SK-MEL-5 (cell line): ENCODE measurements around the gene LMAN2L. TPM values are rescaled to one million over a fixed set of nuclear protein-coding genes. Genes with fewer than 3 reads are reported as not detected.
"Not testable (repeated sequence)": the region's sequence is repeated elsewhere in the genome, so short reads cannot be mapped to it uniquely, and the experiment has no call there.

Source experiments
- DNase-seq: peaks from one replicate; pipeline ENCODE4 v3.0.0-alpha.2; 2016; ENCODE audit warnings: low read depth, low spot score
- in situ Hi-C: cut with HindIII; loops from 2 replicates; pipeline ENCODE4 v1.10.0; 2016; ENCODE audit warnings: low sequenced_read_pairs, high pct_unique_total_duplicates, low pct_unique_long_range_greater_than_20kb
- total RNA-seq: library from RNA; depleted of rRNA; stranded (reverse); fragments of >200 nt; shearing (Covaris generic); gene quantifications from 2 replicates; pipeline ENCODE4 v1.2.3, GENCODE V29; 2014; rRNA removed

LMAN2L gene
- total RNA-seq, 1 experiment from 2014 or later = 21.9 TPM

DNA sequence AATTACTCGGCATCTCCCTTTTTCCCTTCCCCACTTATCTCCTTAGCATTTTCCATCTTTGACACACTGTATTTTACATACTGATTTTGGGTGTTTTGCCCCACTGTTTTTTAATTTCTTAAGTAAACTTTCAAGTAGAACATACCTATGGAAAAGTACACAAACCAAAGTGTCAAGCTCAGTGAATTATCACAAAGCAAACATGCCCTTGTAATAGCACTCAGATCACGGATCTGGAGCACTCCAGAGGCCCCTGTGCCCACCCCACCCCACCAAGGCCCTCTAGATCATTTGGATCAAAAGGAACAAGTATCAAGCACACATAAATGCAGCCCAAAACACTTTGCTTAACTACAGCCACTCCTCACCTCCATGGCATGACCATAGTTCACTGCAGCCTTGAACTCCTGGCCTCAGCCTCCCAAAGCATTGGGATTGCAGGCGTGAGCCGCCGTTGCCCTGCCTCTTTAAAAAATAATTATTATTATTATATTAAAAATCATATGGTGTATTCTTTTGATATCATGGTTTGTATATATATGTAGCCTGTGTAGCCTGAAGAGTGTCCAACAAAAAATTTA is 59.2 kb downstream of the LMAN2L start:
- in situ Hi-C loops = no loop called here
- no peak for DNase-seq

DNA sequence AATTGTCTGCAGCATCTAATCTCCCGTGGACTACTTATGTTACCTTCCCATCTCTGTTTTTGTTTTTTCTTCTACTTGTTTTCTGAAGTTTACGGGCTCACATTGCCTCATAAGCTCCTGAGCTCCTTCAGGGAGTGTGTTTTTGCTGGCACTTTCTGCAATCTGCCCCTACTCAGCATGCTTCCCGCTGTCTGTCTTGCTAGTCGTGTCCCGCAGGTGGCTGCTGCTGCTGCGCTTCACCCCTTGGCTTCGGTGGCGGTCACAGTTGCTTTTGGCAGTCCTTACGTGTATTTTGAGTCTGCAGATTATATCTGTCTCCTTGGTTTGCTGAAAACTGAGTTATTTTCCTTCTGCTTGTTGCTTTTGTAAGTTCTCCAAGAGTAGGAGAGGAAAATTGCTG is 60.0 kb downstream of the LMAN2L start:
- in situ Hi-C loops = no loop called here
- no peak for DNase-seq

DNA sequence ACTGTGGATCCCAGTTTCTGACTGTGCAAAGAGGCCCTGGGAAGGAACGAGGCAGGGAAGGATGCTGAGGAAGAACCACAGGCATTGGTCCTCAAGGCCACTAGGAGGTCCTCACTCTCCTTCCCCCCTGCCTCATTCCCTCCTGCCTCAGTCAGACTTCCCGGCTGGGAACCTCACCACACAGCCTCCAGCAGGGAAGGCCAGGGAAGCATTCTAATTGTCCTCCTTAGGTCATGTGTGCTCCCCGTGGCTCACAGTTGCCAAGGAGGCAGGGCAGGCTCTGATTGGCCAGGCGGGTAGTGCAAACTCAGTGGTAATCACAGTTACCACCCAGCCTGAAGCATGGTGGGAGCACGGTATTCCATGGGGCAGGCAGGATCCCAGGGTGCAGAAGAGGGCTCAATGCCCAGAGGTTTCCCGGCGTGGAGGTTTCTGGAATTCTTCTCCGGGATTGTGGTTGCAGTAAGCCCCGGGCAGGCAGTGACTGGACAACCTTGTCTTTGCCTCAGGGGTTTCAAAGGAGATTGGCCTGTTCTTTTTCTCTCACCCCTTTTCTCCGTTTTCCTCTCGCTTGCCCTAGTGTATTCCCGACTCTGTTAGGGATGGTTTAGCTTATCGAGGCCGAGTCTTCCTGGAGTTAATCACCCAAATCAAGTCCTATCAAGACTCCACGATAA is 70.2 kb downstream of the LMAN2L start:
- DNase-seq = peak; percentile 26
- in situ Hi-C loops = no loop called here

DNA sequence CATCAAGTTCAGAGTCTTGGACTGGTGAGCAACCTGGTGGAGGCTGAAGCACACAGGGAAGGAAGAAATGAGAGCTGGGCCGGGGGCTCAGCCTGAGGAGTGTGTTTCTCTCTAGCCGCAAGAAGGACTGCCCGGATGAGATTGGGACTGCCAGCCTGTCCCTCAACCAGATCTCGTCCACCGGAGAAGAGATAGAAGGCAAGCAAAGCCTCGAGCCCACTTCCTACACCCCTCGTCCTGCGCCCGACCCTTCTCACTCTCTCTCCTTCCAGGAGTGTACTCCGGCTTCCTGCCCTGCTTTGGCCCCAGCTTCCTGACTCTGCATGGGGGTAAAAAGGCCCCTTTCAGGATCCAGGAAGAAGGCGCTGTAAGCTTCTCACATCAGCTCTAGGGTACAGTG is 71.1 kb downstream of the LMAN2L start:
- in situ Hi-C loops = no loop called here

DNA sequence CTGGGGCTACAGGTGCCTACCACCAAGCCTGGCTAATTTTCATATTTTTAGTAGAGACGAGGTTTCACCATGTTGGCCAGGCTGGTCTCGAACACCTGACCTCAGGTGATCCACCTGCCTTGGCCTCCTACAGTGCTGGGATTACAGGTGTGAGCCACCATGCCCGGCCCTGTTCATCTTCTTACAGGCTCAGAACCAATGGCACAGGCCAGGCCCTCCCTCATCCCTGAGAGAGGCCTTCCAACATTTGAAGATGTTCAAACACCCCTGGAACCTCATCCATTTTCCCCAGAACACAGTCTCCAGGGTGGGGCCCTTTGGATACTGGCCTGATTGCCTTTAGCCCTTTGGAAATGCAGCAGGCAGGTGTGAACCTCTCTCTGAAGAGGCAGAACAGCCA is 74.1 kb downstream of the LMAN2L start:
- in situ Hi-C loops, DNase-seq: not testable (repeated sequence)

More for the DNA sequence above, 71.1 kb downstream of the LMAN2L start:
- no peak for DNase-seq

DNA sequence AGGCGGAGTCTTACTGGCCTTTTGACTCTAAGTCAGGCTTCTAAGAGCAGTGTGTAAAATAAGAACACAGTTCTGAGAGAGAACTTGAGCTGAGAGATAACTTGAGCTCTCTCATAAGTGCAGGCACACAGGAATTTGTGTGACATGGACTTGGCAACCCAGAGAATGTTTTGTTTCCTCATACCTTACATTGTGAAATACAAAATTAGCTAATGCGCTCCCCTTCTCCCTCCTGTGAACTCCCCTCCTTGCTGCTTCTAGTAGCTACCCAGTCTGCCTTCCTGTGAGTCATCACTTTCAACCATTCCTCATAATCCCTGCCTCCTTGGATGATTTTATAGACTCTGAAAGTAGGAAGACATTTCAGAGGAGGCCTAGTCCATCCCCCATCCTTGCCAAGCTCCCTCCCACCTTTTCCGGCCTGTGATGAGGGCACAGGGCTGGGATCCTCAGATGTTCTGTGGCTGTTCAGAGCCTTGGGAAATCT is 74.7 kb downstream of the LMAN2L start:
- no peak for DNase-seq
- in situ Hi-C loops = no loop called here

DNA sequence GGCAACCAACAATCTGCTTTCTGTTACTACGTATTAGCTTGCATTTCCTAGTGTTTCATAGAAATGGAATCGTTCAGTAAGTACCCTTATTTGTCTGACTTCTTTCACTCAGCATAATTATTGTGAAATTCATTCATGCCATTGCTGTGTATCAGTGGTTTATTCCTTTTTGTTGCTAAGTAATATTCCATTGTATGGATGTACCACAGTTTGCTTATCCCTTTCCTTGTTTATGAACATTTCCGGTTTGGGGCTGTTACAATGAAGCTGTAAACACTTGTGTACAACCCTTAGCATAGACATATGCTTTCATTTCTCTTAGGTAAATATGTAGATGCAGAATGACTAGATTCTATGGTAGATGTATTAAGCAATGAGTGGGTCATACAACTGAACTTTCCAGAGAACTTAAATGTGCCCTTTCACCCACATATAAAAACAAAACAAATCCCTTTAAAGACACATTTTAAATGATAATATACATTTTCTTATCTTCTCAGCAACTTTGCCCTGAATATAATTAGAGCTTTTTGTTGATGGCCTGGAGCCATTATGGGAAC is 75.4 kb downstream of the LMAN2L start:
- in situ Hi-C loops = no loop called here
- DNase-seq = no peak

DNA sequence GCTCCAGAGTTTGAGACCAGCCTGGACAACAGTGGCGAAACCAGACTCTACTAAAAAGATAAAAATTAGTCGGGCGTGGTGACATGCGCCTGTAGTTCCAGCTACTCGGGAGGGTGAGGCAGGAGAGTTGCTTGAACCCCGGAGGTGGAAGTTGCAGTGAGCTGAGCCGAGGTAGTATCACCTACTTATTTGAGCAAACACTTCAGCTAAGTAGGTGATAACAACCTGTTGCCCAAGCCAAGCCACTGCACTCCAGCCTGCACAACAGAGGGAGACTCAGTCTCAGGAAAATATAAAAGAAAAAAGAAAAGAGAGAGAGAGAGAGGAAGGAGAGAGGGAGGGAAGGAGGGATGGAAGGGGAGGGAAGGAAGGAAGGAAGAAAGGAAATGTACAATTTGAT is 76.0 kb downstream of the LMAN2L start:
- no peak for DNase-seq
- in situ Hi-C loops = no loop called here

DNA sequence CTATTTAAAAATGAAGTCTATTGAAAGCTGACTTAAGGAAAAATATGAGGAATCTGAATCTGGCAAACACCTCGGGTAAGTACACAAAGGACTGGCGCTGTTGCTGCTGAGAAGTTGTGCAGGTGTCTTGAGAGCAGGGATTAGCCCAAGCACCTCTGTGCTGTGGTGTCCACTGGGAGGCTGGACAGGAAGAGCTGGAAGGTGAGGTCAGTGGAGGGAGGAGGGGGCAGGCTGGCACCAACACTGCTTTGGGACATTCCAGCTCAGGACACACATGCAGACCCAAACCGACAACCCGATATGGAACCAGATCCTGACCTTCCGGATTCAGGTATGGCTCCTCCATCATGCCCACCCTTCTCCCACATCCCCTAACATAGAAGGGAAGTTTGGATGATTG is 76.7 kb downstream of the LMAN2L start:
- no peak for DNase-seq
- in situ Hi-C loops = no loop called here

DNA sequence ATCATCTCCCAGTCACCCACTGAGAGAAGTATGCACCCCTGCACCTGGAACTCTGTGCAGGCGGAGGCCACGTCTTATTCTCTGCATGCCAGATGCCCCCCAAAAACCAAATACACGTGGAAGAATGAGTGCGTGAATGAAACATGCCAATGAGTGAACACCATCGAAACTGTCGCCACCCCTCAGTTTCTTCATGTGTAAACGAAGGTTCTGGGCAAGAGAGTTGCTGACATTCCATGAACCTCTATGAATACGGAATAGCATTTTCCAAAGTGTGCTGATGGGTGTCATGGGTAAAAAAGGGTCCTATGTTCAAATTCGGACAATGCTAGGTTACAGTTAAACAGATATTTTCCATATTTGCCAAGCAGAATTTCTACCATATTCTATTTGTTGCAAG is 77.5 kb downstream of the LMAN2L start:
- DNase-seq = no peak
- in situ Hi-C loops = no loop called here

DNA sequence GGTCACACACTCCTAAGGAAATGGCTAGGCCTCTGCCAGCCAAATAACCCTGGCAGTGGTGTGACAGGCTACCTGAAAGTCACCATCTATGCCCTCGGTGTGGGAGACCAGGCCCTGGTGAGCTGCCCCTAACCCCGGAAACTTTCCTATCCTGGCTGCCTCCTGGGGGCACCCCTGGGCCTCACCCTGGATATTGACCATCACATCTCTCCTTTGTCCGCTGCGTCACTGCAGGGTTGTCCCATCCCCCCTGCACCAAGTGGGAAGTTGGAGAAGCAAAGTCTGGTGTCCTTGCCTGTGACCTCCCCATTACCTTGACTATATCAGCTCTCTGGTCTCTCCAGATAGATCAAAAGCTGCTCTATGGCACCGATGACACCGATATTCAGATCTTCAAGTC is 78.5 kb downstream of the LMAN2L start:
- in situ Hi-C loops = no loop called here
- DNase-seq = no peak

DNA sequence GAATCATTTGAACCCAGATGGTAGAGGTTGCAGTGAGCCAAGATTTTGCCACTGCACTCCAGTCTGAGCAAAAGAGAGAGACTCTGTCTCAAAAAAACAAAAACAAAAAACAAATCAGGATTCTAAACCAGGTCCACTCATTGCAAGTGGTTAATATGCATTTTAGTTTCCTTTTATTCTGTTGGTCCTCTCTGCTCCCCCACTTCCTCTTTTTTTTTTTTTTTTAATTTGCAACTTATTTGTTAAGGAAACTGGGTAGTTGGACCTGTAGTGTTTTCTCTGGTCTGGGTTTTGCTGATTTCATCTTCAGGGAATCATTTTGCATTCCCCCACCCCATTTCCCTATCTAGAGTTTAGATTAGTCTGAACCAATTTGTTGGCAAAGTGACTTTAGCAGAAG is 83.3 kb downstream of the LMAN2L start:
- DNase-seq = no peak
- in situ Hi-C loops = no loop called here

Other genes starting within 250 kb of the LMAN2L start
- not detected in 2 replicates for gene NEURL3, start 234.7 kb downstream of the LMAN2L start, total RNA-seq
- gene ARID5A, start 203.3 kb downstream of the LMAN2L start, total RNA-seq = 3.6 TPM in 2 replicates
- gene KANSL3, start 101.8 kb downstream of the LMAN2L start, total RNA-seq = 20.5 and 22.3 TPM in 2 replicates
- gene FER1L5, start 97.3 kb downstream of the LMAN2L start, total RNA-seq = not detected in 2 replicates
- 1.7 and 2.9 TPM in 2 replicates for gene CNNM4, start 20.8 kb upstream of the LMAN2L start, total RNA-seq
- gene CNNM3, start 76.2 kb upstream of the LMAN2L start, total RNA-seq = 3.7 and 4.3 TPM in 2 replicates
- 1.8 and 4.0 TPM in 2 replicates for gene ANKRD23, start 104.0 kb upstream of the LMAN2L start, total RNA-seq
- 10.1 and 14.0 TPM in 2 replicates for gene ANKRD39, start 118.0 kb upstream of the LMAN2L start, total RNA-seq
- 42.7 and 51.4 TPM in 2 replicates for gene SEMA4C, start 130.0 kb upstream of the LMAN2L start, total RNA-seq
- gene FAM178B, start 246.5 kb upstream of the LMAN2L start, total RNA-seq = 8.3 and 10.9 TPM in 2 replicates